Stimulated activated naive CD4-positive, alpha-beta T cell (primary cell): ENCODE measurements around the gene DNAH3.
"Not testable (repeated sequence)": the region's sequence is repeated elsewhere in the genome, so short reads cannot be mapped to it uniquely, and the experiment has no call there.

ENCODE experiments used
- DNase-seq, 6 experiments: peaks; one replicate each; lab custom pipeline; 2025; lab: John Stamatoyannopoulos, UW

DNAH3 gene

GRCh38 chr16:20940871-20941635, 209.6 kb downstream of the DNAH3 start:
- no peak for DNase-seq

GRCh38 chr16:20939611-20940010, 211.0 kb downstream of the DNAH3 start:
- DNase-seq = no peak

- no peak for DNase-seq
Measured at GRCh38 chr16:20938426-20938825, 212.2 kb downstream of the DNAH3 start.

- DNase-seq = no peak
Measured at GRCh38 chr16:20937736-20938135, 212.9 kb downstream of the DNAH3 start.

DNA sequence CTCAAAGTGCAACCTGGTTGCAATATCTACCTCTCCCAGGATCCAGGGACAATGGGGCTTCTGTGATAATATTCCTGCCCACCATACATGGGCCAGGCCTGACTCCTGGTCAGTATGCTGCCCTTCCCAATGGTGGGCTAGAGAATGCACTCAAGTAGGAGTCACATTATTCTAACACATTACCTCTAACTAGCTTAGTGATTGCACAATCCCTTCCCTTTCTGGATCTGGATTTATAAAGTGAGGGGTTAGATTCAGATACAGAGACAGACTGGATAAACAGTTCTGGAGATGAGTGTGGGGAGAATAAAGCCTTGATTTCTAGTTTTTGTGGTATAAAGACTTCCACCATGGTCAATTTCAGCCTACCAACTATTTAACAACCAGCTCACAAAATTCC, 217.1 kb downstream of the DNAH3 start:
- DNase-seq = no peak

DNA sequence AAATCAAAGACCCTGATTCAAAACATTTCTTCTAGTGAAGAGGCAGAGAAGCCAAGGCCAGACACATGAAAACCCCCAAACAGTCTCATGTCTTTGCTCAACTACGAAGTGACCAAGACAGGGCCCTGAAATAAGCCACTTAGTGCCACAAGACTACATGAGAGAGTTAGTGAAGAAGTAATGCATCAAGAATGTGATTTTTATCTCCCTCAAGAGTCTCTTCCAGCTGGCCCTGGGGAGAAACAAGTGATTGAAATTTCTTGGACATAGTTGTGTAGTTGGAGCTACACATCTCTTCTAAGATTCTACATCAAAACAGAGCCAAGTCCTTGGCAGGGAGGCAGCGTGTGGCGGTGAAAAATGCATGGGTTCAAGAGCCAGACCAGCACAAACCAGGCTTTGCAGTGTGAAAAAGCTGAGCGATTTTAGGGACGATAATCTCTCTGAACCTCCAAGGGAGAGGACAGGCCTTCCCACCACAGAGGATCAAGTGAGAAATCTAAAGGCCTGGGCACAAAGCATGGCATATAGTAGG, 219.5 kb downstream of the DNAH3 start:
- no peak for DNase-seq

- no peak for DNase-seq
Measured at GRCh38 chr16:20930365-20930690, 220.3 kb downstream of the DNAH3 start.

- not testable (repeated sequence) for DNase-seq
Measured at GRCh38 chr16:20929676-20930364, 220.8 kb downstream of the DNAH3 start.

- no peak for DNase-seq
Measured at GRCh38 chr16:20928774-20929411, 221.8 kb downstream of the DNAH3 start.

- no peak for DNase-seq
Measured at GRCh38 chr16:20925751-20926150, 224.9 kb downstream of the DNAH3 start.

- DNase-seq = no peak
Measured at GRCh38 chr16:20923876-20924275, 226.8 kb downstream of the DNAH3 start.

DNA sequence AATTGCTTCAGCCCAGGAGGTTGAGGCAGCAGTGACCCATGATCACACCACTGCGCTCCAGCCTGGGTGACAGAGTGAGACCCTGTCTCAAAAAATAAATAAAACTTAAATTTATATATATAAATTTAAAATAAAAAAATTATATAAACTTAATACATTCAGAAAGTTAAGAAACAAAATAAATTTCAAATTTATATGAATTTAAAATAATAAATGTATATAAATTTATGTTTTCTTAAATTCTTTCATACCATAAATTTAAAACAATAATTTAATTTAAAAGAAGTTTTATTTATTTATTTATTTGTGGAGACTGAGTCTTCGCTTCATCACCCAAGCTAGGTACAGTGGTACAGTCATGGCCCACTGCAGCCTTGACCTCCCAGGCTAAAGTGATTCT, 229.8 kb downstream of the DNAH3 start:
- no peak for DNase-seq

- no peak for DNase-seq
Measured at GRCh38 chr16:20920091-20920490, 230.6 kb downstream of the DNAH3 start.

- no peak for DNase-seq
Measured at GRCh38 chr16:20918486-20919239, 232.0 kb downstream of the DNAH3 start.

DNA sequence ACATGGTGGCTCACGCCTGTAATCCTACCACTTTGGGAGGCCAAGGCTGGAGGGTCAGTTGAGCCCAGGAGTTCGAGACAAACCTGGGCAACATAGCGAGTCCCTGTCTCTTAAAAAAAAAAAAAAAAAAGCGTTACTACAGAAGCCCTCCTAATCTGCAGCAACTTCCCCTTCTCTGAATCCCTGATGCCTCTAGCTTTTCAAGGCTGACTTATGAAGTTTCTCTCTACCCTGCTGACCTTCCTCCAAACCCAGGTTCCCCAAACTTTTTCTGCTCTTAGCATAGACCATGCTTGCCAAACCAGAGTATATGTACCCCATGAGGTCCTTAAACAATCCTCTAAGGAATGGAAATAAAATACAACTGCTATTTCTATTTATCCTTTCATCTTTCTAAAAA, 233.7 kb downstream of the DNAH3 start:
- no peak for DNase-seq

DNA sequence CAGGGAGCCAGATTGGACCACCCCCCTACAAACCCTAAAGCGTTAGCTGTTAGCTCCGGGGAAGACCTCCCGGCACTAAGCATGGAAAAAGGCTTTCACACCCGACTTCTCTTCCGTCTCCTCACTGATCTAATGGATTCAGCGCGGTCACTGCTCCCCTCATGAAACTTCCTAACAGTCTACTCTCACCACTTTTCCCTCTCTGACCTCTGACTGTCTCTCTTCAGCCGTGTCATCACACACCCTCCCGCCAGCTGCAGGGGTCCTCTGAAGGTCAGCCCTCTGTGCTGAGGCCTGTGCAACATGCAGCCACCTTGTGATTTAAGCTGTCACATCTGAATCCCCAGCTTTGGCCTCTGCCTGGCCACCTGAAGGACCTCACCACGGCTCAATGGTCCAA, 234.4 kb downstream of the DNAH3 start:
- DNase-seq = no peak

GRCh38 chr16:20911361-20911760, 239.3 kb downstream of the DNAH3 start:
- DNase-seq = no peak

- DNase-seq = no peak
Measured at GRCh38 chr16:20910781-20911321, 239.8 kb downstream of the DNAH3 start.

DNA sequence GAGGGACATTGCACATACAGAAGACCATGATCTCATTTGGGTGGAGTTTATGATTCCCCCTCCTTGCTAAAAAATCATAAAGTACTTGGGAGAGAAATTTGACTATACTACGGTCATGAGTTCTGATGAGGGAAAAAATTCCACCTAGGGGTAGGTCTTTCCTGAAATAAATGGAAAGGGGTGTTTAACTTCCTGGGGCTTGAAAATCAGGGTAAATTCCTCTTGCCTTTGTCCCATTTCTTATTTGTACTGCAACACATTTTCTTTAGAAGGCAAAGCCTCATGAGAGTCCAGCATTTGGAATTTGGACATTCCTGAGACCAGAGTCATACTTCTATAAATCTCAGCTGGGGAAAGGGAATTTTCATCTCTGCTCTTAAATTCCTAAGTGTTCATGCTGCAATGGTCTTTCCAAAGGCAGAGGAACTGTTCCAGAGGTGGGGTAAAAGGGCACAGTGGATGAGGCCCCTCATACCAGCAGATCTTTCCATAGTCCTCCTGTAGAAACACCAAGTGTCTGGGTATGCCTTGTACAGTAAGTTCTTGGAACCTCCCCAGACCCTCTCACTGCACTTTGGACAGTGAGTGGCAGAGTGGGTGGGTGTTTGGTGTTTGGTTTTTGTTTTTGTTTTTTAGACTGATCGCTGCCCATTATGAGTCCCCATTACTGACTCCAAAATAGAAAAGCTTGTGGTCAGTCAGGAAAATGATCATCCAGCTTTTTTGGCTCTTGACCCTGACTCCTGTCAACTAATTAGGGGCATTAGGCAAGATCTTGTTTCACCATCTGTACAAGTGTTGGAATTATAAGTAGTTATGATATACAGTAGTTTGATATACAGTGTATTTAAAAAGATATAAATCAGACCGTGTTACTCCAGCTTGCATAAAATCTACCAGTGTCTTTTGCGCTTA, 244.0 kb downstream of the DNAH3 start:
- DNase-seq = no peak

GRCh38 chr16:20905576-20905975, 245.1 kb downstream of the DNAH3 start:
- no peak for DNase-seq
